Activated CD8-positive, alpha-beta T cell treated with anti-CD3 and anti-CD28 coated beads for 36 hours (primary cell): Measurements from ENCODE around the gene SMIM44. TPM values are rescaled to one million over a fixed set of nuclear protein-coding genes. Genes with fewer than 3 reads are reported as not detected.

Experiments used
- ATAC-seq: fragments of 200-7000 bp; cut with Tn5 transposase; one replicate; pipeline ENCODE4 v1.10.0; 2021; ENCODE audit warnings: mild to moderate bottlenecking, moderate library complexity
- CTCF ChIA-PET: fragments of 350-600 bp; sonication (Branson Sonifier 250); formaldehyde crosslinking; loops from one replicate; lab custom pipeline; 2021; ENCODE audit warnings: antibody characterized with exemption; lab: Charles Lee
- POLR2A ChIA-PET: fragments of 350-600 bp; sonication (Branson Sonifier 250); formaldehyde crosslinking; loops from one replicate; lab custom pipeline; 2021; ENCODE audit warnings: antibody characterized with exemption; lab: Charles Lee
- DNase-seq: peaks from one replicate; pipeline ENCODE4 v3.0.0-alpha.2; 2020
- H3K27ac Mint-ChIP-seq: one replicate; pipeline ENCODE4 v1.8.0; 2021; ENCODE audit warnings: mild to moderate bottlenecking, mixed read lengths
- H3K27me3 Mint-ChIP-seq: one replicate; pipeline ENCODE4 v1.8.0; 2021; ENCODE audit warnings: mixed read lengths
- H3K36me3 Mint-ChIP-seq: one replicate; pipeline ENCODE4 v1.8.0; 2021; ENCODE audit warnings: low read depth, mixed read lengths
- H3K4me1 Mint-ChIP-seq: one replicate; pipeline ENCODE4 v1.8.0; 2021; ENCODE audit warnings: low read depth, mixed read lengths
- H3K4me3 Mint-ChIP-seq: one replicate; pipeline ENCODE4 v1.8.0; 2021; ENCODE audit warnings: mild to moderate bottlenecking, moderate library complexity, mixed read lengths
- H3K9me3 Mint-ChIP-seq: one replicate; pipeline ENCODE4 v1.8.0; 2021; ENCODE audit warnings: mixed read lengths
- intact Hi-C: fragments of 100-400 bp; cut with micrococcal nuclease; formaldehyde crosslinking; loops from one replicate; pipeline ENCODE4 v1.10.0; 2022
- total RNA-seq, 2 experiments: library from RNA; stranded (reverse); gene quantifications; one replicate each; pipeline ENCODE4 v1.2.3, GENCODE V29; 2021
- TF ChIP-seq, protein P1 (sequence below): fragments of 200-600 bp; IDR thresholded peaks from one replicate; pipeline ENCODE4 v1.8.0; 2022; ENCODE audit warnings: antibody characterized with exemption, mild to moderate bottlenecking

SMIM44 gene
- total RNA-seq, 2 experiments from 2014 or later: not detected

DNA sequence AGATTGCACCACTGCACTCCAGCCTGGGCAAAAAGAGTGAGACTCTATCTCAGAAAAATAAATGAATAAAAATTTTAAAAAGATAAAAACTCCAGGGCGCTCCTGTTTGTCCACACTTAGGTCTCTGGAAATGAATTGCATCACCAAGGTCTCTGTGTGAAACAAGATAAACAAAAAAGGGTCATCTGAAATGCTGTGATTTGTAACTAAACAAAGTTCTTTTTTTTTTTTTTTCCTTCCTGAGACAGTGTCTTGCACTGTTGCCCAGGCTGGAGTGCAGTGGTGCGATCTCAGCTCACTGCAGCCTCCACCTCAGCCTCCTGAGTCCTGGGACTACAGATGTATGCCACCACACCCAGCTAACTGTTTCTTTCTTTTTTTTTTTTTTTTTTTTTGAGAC lies 34.4 kb upstream of the SMIM44 start:
- intact Hi-C loops: no loop called here
- Mint-ChIP-seq H3K27ac (no peak overlapping the region), H3K27me3 (no peaks in the 10 kb centered on the region), H3K4me3 (no peak overlapping the region), H3K9me3 (no peaks in the 10 kb centered on the region), H3K36me3 (no peaks in the 10 kb centered on the region), H3K4me1 (peaks cover 35% of the 10 kb centered on the region)
- TF ChIP-seq, protein P1, sequence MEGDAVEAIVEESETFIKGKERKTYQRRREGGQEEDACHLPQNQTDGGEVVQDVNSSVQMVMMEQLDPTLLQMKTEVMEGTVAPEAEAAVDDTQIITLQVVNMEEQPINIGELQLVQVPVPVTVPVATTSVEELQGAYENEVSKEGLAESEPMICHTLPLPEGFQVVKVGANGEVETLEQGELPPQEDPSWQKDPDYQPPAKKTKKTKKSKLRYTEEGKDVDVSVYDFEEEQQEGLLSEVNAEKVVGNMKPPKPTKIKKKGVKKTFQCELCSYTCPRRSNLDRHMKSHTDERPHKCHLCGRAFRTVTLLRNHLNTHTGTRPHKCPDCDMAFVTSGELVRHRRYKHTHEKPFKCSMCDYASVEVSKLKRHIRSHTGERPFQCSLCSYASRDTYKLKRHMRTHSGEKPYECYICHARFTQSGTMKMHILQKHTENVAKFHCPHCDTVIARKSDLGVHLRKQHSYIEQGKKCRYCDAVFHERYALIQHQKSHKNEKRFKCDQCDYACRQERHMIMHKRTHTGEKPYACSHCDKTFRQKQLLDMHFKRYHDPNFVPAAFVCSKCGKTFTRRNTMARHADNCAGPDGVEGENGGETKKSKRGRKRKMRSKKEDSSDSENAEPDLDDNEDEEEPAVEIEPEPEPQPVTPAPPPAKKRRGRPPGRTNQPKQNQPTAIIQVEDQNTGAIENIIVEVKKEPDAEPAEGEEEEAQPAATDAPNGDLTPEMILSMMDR: no peak
- CTCF ChIA-PET: interaction anchor here (1.1 to 1.6 kb wide), 2 partner anchors 18 to 28 kb away, joined by 3 to 9 read pairs; no protein-coding TSS in a partner anchor
- ATAC-seq (no peak), DNase-seq (no peak)
- POLR2A ChIA-PET: interaction anchor here (1.5 kb wide), 1 partner anchor 91 kb away, joined by 3 read pairs; no protein-coding TSS in a partner anchor

DNA sequence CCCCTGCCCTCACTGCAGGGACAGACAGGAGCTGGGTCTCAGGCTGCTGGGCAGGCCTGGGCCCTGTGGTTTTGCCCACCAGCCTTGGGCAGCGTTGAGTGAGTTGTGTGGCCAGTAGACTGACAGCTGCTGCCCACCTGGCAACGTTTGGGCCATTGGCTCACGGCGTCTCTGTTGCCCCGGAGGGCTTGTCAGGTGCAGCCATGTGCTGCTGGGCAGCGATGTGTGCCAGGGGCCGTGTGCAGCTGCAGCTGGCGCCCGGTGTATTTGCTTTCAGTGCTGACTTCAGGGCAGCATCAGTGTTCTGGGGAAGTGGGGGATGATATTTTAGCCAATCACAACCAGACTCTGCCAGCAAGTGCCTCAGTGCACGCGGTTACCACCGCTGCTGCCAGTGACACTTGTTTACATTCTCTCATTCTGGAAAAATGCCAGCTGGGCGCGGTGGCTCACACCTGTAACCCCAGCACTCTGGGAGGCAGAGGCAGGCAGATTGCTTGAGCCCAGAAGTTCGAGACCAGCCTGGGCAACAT lies 33.5 kb upstream of the SMIM44 start:
- H3K36me3 Mint-ChIP-seq: no peaks in the 10 kb centered on the region
- H3K4me3 Mint-ChIP-seq: no peak overlapping the region
- DNase-seq (peak; percentile 72), ATAC-seq (peak; percentile 74)
- ChIA-PET CTCF (interaction anchor here (1.1 kb wide), 1 partner anchor 17 kb away, joined by 3 read pairs; no protein-coding TSS in a partner anchor), POLR2A (no interaction called here)
- intact Hi-C loops: no loop called here
- peaks cover 39% of the 10 kb centered on the region for H3K4me1 Mint-ChIP-seq
- TF ChIP-seq, protein P1: no peak
- H3K27ac Mint-ChIP-seq: peak overlapping the region; percentile 42
- H3K27me3 Mint-ChIP-seq: no peaks in the 10 kb centered on the region
- H3K9me3 Mint-ChIP-seq: no peaks in the 10 kb centered on the region

DNA sequence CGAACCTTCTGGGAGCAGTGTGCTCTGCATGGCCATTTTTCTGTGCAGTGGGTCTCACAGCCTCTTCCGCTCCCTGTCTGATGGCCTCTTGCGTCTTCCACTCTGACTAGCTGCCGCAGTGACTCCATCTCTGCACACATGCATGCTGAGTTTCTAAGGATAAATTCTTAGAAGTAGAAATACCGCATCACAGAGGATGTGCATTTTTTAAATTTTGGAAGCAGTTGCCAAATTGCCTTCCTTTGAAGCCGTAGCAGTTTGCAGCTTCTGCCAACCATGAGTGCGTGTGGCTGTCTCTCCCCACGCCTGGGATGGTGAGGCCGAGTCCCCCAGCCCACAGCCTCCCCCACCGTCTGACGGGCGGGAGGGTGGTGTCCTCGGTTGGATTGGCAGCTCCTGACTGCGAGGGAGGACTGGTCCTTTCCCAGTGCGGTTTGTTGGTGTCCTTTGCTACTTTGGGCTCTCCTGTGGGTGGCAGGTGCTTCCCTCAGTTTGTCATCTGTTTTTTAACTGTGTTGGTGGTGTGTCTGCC lies 32.7 kb upstream of the SMIM44 start:
- Mint-ChIP-seq H3K27ac (peak overlapping the region; percentile 13), H3K4me3 (no peak overlapping the region), H3K9me3 (no peaks in the 10 kb centered on the region), H3K36me3 (no peaks in the 10 kb centered on the region), H3K4me1 (peaks cover 40% of the 10 kb centered on the region), H3K27me3 (no peaks in the 10 kb centered on the region)
- TF ChIP-seq, protein P1: no peak
- ChIA-PET POLR2A (interaction anchor here (0.9 kb wide), 1 partner anchor 10 kb away, joined by 3 read pairs; the partner anchor contains the start of gene FZR1), CTCF (no interaction called here)
- DNase-seq (no peak), ATAC-seq (no peak)
- intact Hi-C loops: no loop called here

DNA sequence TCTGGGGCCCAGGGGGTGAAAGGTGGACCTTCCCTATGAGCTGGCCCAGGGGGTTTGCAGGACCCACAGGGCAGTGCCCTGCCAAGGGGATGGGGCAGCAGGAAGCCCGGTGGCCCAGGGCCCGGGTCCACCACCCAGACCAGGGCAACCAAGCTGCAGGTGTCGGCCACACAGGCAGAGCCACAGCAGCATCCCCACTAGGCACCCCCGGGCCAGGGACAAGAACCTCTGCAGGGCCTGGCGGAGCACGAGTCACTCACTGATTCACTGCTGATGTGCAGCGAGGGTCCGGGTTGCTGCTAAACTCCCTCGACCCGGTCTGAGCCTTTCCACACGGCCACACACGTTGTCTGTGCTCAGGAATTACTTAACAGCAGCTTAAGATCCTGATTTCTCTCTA lies 31.7 kb upstream of the SMIM44 start:
- ATAC-seq (no peak), DNase-seq (no peak)
- Mint-ChIP-seq H3K27me3 (no peaks in the 10 kb centered on the region), H3K36me3 (peaks cover 2% of the 10 kb centered on the region), H3K4me3 (no peak overlapping the region), H3K27ac (no peak overlapping the region), H3K4me1 (peaks cover 48% of the 10 kb centered on the region), H3K9me3 (no peaks in the 10 kb centered on the region)
- TF ChIP-seq, protein P1: no peak
- CTCF ChIA-PET: no interaction called here
- POLR2A ChIA-PET: interaction anchor here (1.0 kb wide), 1 partner anchor 14 kb away, joined by 3 read pairs; the partner anchor contains the start of gene DOHH
- intact Hi-C loops: no loop called here
